8988T (cell line): ENCODE data around the gene RHD.
"Not testable (repeated sequence)": the region's sequence is repeated elsewhere in the genome, so short reads cannot be mapped to it uniquely, and the experiment has no call there.

ENCODE experiments used
- DNase-seq: peaks from one replicate; pipeline ENCODE4 v3.0.0; 2011

RHD gene

DNA sequence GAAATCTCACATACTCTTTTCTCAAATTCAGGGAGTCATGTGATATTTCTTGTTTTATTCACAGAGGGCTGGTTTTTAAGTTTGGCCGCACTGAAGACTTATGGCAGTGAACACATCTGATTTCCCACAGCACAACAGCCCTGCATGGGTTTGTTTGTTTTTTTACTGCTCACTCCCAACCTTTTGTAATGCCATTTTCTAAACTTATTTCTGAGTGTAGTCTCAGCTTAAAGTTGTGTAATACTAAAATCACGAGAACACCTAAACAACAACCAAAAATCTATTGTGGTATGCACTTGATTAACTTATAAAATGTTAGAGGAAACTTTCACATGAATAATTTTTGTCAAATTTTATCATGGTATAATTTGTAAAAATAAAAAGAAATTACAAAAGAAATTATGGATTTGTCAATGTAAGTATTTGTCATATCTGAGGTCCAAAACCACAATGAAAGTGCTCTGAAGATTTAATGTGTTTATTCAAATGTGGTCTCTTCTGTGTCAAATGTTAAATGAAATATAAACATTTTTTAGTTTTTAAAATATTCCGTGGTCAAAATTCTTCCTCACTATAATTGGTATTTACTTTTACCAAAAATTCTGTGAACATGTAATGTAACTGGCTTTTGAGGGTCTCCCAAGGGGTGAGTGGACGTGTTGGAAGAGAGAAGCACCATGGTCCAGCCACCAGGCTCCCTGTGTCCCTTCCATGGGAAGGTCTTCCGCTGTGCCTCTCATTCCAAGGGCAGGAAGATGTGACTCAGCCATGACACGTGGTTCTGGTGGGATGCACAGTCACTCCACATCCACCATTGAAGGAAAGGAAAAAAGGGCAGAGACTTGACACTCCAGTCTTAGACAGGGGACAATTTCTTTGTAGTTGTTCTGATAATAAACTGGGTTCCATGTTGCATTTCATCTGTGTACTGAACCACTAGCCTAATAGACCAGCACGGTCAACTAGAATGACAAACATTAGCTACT lies 88.6 kb downstream of the RHD start:
- DNase-seq = no peak

DNA sequence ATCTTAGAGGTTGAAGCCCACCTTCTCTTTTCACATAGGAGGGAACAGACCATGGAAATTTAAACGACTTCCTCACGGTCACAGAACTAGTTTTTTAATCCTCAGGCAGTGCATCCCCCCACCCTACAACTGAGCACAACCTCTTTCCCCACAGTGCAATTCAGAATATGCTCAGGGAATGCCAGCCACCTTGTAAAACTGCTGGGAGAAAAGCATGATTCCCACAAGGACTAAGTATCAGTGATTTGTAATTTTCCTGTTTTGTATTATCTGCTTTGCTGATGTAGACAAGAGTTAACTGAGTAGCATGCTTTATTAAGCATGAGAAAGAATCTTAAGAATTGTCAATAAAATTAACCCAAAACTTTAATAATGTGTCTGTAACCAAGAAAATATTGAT lies 89.6 kb downstream of the RHD start:
- DNase-seq = no peak

DNA sequence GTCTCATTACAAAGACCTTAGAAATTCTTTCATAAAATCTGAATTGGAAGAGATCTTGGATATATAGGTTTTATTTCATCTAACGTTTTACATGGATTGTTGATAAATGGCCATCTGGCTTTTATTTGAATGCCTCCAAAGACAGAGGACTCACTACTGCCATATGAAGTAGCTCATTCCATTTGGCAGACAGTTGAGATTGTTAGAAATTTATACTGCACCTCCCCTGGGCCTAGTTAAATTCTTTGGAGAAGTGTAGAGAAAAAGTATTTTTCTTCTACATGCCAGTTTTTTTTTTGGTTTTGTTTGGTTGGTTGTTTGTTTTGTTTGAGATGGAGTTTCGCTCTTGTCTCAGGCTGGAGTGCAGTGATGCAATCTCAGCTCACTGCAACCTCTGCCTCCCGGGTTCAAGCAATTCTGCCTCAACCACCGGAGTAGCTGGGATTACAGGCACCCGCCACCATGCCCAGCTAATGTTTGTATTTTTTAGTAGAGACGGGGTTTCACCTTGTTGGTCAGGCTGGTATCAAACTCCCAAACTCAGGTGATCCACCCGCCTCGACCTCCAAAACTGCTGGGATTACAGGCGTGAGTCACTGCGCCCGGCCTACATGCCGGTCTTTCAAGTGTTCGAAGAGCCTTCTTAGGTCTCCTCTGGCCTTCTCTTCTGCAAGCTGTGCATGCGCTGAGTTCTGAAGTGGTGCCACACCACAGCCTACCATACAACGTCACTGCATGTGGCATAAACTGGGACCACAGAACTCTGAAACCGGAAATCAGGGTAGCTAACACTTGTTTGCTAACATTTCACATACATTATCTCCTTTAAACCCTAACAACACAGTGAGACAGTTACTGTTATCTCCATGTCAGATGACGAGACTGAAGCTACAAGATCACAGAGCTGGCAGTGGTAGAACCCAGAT lies 90.6 kb downstream of the RHD start:
- DNase-seq = not testable (repeated sequence)

DNA sequence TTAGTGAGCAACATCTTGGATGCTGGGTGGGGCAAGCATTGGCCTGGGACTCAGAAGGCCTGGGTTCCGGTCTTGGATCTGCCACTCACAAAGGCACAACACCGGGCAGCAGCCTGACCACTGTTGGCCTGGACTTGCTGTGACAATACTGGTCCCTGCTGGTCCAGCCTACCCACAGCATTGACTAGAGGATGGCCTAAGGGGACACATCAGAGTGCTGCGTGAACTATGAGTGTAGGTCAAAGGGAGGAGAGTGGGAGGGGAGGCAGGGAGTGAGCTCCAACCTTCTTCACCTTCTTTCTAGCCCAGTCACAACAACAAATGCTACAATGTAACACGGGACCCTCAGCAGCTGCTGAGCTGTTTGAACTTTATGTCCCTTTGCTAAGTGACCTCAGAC lies 96.9 kb downstream of the RHD start:
- DNase-seq = no peak

DNA sequence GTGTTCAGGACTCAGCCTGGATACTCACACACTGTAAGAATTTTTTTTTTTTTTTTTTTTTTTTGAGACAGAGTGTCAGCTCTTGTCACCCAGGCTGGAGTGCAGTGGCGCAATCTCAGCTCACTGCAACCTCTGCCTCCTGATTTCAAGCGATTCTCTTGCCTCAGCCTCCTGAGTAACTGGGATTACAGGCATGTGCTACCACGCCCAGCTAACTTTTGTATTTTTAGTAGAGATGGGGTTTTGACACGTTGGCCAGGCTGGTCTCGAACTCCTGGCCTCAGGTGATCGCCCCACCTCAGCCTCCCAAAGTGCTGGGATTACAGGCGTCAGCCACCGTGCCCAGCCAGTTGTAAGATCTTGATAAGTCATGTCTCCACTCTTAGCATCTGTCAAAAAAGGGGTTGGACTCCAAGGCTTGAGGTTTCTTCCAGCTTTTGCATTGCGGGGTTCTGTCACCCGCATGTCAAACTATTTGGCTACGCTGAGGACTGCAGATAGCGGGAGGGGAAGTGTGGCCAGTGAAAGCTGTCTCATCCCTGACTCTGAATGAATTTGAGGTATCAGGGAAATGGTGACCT lies 97.5 kb downstream of the RHD start:
- DNase-seq = not testable (repeated sequence)

DNA sequence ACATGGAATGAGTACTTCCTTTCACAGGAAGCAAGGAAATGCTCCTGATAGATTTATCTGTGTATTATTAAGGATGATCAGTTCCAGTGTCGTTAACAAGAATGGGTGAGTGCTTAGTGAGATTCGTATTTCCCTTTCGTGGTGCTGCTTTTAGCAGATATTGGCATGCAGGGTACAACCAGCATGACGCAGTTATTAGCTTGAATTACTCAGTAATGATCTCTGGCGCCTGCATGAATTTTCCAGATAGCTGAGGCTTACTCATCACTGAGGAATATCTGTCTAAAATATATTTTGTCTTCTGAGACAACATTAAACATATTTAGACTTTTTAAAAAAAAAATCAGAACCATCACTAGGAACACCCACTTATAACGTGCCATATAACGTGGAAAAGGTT lies 99.4 kb downstream of the RHD start:
- DNase-seq = not testable (repeated sequence)

DNA sequence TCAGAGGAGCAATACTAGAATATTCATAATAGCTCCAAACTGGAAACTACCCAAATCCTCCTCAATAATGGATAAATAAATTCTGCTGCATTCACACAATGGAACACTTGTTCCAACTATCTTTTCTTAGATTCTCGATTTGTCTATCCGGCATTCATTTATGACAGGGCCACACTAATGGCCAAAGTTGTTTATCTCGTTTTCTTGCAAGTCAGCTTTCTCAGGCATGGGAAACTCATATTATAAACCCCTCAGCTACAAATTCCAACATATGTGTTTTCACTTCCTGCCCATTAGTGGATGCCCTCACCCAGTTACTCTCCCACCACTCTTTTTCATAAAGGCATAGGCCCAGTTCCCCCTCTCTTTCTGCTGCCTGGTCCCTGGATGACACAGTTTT lies 106.1 kb downstream of the RHD start:
- not testable (repeated sequence) for DNase-seq
